NCI-H2029 (cell line): ENCODE measurements around the gene ITPA.

Experiments used
- DNase-seq: peaks from one replicate; lab custom pipeline; 2025; lab: John Stamatoyannopoulos, UW

The ITPA gene

DNA sequence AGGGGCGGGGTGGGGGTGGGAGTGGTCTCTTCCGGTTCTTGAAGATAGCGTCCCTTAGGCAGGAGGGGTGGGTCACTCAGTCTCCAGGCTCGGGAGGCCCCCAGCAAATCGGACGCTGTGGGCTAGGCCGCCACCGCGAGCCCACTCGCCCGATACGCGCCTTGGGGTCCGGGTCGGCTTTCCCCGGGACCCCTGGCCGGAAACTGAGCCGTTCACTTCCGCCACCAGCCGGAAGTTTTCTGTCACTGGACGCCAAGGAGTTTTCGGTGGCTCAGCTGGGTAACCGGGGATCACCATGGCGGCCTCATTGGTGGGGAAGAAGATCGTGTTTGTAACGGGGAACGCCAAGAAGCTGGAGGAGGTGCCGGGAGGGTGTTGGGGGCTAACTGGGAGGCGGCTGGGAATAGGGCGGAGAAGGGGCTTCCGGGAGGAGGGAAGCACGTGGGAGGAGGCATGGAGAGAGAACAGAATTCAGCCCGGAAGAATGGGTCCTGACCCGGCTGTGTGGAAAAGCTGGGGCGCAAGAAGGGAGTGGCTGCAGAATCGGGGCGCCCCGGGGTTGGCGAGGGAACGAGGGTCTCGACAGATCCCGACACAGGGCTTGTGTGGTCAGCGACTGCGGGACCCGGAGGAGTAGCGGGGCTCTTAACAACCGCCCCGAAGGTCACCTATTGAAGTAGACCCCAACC lies at the start of gene ITPA:
ITPA (plus strand) TSS at position 242 of the 689 bp plus-strand sequence; CDS start at position 296, 54 bp downstream.
- peak; percentile 7 for DNase-seq

DNA sequence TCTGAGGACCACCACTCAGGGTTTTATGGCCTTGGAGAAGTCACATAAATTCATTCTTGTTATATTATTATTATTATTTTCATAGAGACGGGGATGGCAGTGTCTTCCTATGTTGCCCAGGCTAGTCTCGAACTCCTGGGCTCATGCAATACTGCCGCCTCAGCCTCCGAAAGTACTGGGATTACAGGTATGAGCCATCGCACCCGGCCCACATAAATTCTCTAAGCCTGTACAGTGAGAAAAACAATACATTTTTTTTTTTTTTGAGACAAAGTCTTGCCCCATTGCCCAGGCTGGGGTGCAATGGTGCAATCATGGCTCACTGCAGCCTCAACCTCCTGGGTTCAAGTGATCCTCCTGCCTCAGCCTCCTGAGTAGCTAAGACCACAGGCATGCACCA lies 48.9 kb upstream of the ITPA start:
- no peak for DNase-seq

DNA sequence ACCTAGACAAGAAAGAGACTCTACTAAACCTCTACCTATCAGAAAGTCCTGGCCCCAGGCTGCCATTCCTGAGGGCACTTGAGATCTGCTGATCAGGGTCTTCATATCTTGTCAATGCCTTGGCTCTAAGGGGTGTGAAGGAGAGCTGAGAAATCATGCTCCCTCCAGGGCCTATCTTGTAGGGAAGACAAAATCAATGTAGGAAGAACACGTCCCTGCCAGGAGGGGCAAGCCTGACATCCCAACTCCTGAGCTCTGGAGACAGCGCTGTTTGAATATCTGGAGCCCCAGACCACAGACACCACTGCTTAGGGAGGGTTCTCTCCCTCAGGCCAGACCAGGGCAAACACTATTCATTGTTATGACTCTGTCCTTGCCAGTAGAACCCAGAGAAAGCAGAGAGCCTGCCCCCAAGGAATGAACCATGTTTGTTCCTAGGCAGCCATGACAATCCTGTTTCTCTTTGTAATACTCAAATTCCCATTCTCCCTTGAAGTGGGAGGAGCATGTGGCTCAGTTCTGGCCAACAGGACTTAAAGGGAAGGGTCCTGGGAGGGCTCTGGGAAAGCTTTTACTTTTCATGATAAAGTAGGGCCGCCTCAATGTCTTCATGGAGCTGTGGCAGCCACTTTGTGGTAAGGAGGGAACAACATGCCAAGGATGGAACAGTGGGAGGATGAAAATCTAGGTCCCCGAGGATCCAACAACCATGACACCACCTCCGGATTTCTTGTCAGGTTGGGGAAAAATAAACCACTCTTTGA lies 47.8 kb upstream of the ITPA start:
- DNase-seq: peak; percentile 37

DNA sequence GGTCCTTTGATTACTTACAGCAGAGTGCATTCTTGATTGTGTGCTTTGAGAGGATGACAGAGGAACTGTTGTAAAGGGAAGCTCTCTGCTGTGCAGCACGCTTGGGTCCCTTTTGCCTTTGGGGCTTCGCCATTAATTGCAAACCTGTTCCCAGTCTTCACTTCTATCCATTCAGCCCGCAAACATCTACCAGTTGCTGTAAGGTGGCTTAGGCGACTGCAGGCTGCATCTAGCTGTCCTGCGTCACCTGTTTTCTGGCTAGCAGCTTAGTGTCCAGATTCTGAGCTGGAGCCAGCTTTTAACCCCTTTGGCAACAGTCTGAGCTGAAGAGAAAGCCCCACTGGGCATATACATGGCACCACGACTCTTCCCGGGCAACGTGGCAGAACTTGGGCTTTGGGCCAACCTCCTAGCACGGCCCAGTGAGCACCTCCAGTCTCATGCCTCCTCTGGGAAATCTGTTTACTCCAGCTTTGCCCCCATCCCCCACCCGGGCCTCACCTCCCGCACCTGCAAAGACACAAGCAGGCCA lies 47.2 kb upstream of the ITPA start:
- DNase-seq: peak; percentile 97

DNA sequence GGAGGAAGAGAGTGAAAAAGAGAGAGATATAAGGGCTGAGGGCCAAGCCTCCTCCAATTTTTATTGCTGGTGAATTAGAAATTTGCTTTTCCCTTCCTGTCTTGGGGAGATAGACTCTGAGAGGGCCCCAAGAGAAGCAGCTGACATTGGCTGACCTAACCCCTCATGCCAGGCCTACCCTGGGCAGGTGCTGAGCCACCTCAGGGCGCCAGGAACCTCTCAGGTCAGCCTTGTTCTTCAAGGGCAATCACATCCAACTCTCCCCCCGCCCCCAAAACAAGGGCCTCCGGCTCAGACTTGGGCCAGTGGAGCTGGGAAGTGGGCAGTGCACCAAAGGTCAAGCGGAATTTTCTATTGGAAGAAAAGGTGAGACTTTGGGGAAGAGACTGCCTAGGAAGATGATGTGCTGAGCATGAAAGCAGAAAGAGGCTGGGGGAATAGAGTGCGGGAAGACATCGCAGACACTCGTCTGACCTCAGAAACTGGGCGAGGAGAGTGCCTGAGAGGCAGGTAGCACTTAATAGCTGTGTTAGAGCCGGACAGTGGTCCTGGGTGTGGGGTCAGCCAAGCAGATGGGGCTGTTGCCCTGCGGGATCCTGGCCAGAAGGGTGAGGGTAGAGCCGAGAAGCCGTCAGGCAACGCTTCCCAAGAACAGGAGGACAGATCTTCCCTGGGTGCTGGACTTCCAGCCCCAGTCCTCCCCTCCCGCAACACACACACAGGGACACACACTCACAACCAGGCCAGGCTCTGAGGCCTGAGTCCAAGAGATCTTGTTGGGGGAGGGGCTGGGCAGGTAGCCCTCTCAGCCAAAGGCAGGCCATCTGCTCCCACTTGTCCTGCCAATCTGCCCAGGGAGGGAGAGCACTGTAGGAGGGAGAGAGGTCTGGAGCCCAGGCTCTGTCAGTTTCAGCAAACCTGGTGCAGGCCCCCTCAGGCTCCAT lies 45.9 kb upstream of the ITPA start:
- peak; percentile 69 for DNase-seq

DNA sequence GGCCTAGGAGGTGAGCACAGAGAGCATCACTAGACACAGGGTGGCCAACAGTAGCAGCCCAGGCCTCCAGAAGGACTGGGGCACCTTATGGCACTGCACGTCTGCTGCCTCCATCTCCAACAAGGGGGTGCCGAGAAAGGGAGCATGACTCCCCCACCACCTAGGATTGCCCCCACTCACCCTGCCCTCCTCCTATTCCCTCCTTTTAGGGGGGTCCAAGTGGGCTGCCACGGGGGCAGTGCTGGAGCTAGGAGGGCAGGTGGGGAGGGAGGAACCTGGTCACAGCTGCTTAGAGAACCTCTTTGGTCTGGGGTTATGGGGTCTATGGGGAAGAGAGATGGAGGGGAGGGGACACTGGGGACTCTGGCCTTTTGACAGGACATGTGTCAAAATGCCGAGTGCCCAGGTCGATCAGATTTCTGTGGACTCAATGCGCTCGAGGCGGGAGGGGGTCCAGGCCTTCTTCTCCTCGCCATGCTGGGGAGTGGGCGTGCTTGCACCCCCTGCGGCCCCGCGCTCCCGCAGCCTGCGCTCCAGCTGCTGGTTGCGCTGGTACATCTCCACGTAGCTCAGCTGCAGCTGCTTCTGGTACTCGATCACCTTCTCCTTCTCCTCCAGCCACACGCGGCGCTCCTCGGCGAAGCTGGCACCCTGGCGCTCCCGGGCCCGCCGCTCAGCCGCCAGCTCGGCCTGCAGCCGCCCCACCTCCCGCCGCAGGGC lies 45.1 kb upstream of the ITPA start:
- no peak for DNase-seq

GRCh38 chr20:3164763-3165410 lies 44.4 kb upstream of the ITPA start:
- no peak for DNase-seq

- DNase-seq: peak; percentile 92
Measured at GRCh38 chr20:3165473-3166337, 43.6 kb upstream of the ITPA start.

- DNase-seq: no peak
Measured at GRCh38 chr20:3166338-3166912, 42.9 kb upstream of the ITPA start.

- no peak for DNase-seq
Measured at GRCh38 chr20:3166913-3167342, 42.4 kb upstream of the ITPA start.

GRCh38 chr20:3167738-3168078 lies 41.6 kb upstream of the ITPA start:
- DNase-seq: no peak

DNA sequence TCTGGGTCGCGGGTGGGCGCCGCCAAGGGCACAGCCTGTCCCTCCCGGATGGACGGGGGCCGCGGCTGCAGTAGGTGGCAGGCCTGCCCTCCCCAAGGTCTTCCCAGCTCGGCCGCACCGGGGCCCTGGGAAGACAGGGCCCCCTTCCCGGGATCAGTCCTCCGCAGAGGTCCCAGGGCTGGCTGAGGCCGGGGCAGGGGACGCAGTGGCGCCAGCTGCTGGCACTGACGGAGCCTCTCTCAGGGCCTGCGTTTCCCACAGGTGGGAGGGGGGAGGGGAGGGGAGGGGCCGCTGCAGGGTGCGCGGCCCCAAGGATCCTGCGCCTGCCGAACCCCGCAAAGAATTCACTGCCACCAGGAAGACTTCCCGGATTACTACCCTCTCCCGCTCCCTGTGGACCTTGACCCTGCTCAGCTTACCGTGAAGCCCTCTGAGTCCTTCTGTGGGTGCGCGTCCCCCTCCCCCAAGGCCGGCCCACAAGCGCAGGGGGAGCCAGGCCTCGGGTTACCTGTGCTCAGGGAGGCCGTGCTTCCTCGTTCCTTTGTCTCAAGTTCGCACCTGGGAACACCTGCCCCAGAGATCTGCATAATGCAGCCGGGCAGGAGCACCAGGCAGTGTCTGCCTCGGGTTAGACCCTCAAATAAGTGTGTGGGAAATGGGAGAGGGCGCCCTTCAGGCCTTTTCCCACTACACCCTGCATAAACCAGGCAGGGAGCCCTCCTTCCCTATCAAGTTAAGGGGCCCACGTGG lies 41.0 kb upstream of the ITPA start:
- DNase-seq: peak; percentile 91

DNA sequence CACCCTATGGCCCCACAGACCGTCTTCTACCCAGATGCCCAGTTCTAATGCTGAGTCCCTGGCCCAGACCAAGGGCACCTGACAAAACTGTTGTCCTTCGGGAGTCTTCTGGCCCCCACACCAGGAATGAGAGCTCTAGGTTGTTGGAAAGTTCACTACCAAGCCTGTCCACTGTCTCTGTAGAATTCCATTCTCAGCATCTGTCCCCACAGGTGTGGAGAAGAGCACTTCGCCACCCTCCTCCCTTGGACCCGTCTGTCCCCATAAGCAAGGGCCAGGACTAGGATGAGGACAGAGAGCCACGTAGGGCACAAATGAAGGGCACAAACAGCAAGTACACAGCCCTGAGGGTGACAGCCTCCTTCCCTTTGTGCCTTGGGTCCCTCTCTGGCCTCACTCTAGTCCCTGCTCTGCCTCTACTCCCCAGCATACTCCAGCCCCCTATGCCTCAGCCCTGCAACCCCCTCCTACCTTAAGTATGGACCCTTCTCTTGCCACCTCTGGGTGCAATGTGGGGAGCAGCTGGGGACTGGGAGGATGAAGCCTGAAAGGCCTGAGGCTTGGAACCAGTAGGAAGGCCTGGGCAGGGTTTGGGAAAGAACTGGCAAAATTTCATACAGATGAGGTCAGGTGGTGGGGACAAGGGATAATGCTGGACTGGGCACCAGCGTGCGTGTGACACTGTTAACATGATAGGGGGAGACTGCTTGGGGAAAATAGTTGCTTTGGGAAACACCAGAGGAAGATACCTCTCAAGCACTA lies 40.3 kb upstream of the ITPA start:
- no peak for DNase-seq

GRCh38 chr20:3171391-3172125 lies 37.7 kb upstream of the ITPA start:
- DNase-seq: no peak

- DNase-seq: no peak
Measured at GRCh38 chr20:3172126-3172932, 37.0 kb upstream of the ITPA start.

DNA sequence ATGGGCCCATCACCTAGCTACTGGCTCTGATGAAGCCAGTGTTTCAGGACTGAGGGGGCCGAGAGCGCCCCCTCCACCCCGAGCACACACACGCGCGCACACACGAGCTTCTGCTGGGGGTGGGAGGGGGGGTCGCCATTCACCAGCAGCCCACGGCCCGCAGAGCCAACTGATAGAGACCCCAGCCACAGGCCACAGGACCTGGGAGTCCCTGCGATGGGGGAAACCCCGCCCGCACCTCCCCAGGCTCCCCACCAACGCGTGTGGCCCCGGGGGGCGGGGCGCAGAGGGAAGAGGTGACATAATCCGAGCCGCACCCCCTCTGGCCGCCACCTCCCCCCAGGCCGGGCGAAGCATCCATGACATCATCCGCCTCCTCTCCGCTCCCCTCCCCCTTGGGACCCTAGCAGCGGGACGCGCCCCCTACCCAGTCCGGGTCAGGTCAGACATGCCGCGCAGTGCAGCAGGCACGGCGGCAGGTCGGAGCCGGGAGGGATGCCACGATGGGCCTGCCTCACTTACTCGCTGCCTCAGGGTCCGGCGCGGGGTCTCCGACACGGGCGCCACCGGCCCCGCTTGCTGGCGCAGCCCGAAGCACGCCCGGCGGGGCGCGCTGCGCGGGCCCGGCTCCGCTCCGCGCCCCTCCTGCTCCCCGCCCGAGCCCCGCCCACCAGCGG lies 36.2 kb upstream of the ITPA start, which contains the start of gene LZTS3:
LZTS3 (minus strand) TSS at position 617 of the 677 bp plus-strand sequence. CDS start 6,386 bp downstream, outside the sequence.
- peak; percentile 77 for DNase-seq
